Esophagus muscularis mucosa (tissue), 3 donors: ENCODE data around the gene HOXA4.

ENCODE experiments used
- POLR2A ChIP-seq: fragments of 450-650 bp; IDR thresholded peaks from one replicate; pipeline ENCODE4 v1.6.1; 2017; ENCODE audit warnings: antibody characterized with exemption, moderate library complexity, mild to moderate bottlenecking, low read depth
- TF ChIP-seq, protein P1 (sequence below), 3 experiments: fragments of 200-600 bp in 2 of 3; fragments of 450-650 bp in 1 of 3; sonication (generic) in 2 of 3; IDR thresholded peaks; one replicate each; pipeline ENCODE4 v1.5.1; 2017 to 2019; ENCODE audit warnings: antibody characterized with exemption in 3 of 3, mild to moderate bottlenecking in 2 of 3, moderate library complexity in 1 of 3

DNA sequence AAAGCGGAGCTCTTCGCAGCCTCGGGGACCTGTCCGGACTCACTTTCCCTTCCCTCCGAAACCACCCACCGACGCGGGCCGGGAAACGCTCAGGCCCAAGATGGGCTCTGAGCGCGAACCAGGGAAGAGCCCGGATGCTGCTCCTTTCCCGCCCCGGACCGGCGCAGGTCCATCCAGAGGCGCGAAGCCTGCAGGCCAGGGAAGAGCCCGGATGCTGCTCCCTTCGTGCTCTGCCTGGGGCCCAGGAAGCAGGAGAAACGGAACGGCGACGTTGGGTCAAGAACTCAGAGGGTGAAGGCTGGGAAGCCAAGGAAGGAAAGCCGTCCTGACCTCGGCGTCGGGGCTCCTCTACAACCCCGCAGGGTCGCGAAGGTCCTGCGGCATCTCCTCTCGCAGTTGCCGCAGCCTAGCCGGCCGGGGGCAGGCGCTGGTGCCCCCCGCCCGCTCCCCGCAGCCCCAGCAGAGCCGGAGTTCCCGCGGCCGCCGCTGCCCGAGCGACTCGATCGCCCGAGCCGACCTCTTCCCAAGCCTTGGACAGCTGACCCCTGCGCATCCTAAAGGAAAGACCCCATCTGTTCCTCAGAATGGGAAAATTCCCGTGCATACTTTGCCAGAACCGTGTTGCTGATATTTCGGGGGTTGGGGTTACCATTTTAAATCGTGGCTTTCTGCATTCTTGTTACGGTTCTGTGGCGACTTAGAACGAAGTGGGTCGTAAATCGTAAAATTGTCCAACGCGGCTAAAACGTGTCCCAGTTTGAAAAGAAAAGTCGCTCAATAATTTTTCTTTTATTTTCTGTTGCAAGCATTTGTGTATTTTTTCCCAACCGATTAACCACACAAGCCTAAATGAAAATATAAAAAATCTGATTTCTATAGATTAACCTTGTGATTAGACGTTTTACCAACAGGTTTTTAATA lies 42.3 kb downstream of the HOXA4 start:
- TF ChIP-seq POLR2A = no peak
- TF ChIP-seq, protein P1, sequence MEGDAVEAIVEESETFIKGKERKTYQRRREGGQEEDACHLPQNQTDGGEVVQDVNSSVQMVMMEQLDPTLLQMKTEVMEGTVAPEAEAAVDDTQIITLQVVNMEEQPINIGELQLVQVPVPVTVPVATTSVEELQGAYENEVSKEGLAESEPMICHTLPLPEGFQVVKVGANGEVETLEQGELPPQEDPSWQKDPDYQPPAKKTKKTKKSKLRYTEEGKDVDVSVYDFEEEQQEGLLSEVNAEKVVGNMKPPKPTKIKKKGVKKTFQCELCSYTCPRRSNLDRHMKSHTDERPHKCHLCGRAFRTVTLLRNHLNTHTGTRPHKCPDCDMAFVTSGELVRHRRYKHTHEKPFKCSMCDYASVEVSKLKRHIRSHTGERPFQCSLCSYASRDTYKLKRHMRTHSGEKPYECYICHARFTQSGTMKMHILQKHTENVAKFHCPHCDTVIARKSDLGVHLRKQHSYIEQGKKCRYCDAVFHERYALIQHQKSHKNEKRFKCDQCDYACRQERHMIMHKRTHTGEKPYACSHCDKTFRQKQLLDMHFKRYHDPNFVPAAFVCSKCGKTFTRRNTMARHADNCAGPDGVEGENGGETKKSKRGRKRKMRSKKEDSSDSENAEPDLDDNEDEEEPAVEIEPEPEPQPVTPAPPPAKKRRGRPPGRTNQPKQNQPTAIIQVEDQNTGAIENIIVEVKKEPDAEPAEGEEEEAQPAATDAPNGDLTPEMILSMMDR (IDR thresholded peaks at IDR 0.05) = no peak
